GM21515 (cell line): ENCODE results near the gene KLHL4.
"Not testable (repeated sequence)": the region's sequence is repeated elsewhere in the genome, so short reads cannot be mapped to it uniquely, and the experiment has no call there.

Experiments
- ATAC-seq: cut with Tn5 transposase; IDR thresholded peaks from one replicate; pipeline ENCODE4 v1.9.1; 2021; ENCODE audit not compliant: unreplicated experiment

The KLHL4 gene, protein sequence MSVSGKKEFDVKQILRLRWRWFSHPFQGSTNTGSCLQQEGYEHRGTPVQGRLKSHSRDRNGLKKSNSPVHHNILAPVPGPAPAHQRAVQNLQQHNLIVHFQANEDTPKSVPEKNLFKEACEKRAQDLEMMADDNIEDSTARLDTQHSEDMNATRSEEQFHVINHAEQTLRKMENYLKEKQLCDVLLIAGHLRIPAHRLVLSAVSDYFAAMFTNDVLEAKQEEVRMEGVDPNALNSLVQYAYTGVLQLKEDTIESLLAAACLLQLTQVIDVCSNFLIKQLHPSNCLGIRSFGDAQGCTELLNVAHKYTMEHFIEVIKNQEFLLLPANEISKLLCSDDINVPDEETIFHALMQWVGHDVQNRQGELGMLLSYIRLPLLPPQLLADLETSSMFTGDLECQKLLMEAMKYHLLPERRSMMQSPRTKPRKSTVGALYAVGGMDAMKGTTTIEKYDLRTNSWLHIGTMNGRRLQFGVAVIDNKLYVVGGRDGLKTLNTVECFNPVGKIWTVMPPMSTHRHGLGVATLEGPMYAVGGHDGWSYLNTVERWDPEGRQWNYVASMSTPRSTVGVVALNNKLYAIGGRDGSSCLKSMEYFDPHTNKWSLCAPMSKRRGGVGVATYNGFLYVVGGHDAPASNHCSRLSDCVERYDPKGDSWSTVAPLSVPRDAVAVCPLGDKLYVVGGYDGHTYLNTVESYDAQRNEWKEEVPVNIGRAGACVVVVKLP

DNA sequence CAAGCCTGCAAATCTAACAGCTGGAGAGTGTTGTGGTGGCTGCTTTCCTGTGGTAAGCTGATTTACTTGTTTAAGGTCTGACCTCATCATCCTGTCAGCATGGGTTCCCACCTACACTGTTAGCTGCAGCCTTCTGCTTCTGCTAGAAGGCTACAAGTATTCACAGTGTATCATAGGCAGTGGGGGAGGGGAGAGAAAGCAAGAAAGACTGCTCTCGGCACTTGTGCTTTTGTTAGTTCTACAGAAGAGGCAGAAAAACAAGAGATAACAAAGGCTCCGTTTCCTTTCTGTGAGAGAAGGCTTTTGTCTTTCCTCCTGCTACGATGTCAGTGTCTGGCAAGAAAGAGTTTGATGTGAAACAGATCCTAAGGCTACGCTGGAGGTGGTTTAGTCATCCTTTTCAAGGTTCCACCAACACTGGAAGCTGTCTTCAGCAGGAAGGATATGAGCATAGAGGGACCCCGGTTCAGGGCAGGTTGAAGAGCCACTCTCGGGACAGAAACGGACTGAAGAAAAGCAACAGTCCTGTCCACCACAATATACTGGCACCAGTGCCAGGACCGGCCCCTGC is at the start of gene KLHL4:
KLHL4 (plus strand) TSS at position 232 of the 571 bp plus-strand sequence; CDS start at position 324, 92 bp downstream.
- no peak for ATAC-seq

DNA sequence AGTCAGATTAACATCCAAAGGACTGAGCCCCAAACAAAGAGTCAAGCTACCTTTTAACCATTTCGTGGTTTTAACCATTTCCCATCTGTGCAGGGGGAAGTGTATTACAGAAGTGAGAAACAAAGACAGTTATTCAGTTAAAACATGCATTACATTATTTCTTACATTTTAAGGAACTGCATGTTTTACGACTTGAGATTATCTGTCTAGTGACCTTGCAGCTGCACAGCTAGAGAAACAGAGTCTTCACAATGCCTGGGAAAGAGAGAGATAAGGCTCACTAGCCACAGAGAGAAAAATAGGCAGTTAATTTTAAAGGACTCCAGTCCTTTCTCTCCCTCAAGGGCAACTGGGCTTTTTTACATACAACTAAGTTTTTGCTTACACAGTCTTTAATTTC is 48.7 kb upstream of the KLHL4 start:
- no peak for ATAC-seq

DNA sequence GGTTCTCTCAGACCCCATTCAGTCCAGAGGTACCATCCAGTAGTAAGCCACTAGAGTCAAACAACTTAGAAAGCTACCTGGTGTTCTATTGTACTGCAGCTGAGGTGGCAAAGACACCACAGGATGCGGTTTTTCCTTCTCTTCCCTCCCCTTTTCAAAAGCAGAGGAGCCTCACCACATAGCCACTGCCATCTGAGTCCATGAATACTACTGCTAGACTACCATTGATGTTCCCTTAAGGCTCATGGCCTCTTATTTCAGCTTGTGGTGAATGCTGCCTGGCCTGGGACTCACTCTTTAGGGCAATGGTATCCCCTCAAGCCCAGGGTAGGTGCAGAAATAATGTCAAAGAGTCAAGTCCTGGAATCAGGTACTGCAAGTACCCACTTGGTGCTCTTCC is 41.8 kb upstream of the KLHL4 start:
- ATAC-seq, result no peak

- ATAC-seq, result not testable (repeated sequence)
These were observed 38.9 kb upstream of the KLHL4 start for GRCh38 chrX:87478703-87479102.

DNA sequence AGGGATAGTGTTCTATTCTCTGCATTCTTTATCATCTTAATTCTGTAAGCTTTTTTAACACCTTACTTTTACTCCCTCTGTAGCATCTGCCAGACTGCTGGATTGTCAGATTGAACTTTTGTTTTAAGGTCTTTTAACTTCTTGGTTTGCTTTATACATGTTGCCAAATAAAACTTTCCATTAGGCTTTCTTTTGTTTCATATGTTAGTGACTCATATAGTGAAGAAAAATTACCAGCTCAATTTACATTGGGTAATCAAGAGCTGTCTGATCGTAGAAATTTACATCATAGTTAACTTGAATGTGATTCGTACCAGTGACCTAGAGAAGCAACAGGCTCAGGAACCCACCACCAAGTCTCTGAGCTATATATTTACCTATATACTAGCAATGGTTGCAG is 28.5 kb upstream of the KLHL4 start:
- no peak for ATAC-seq

- no peak for ATAC-seq
These were observed 1.8 kb upstream of the KLHL4 start for GRCh38 chrX:87515836-87516235.

- no peak for ATAC-seq
These were observed 883 bp upstream of the KLHL4 start for GRCh38 chrX:87516717-87517121.

DNA sequence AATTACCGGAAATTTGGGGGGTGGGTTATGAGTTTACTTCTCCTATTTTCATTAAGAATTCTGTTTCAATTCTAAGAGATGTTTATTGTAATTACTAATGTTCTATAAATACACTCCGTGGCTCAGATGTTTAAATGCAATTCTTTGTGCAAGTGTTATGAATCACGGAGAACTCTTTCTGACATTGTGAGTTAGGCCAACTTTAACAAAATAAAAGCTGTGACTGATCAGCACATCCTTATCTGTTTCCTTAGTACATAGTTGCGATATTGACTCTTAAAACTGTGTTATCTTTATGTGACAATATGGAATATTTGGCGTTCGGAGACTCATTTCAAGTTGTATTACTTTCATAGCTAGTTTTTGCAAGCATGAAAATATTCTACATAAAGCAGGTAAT is 902 bp downstream of the KLHL4 start:
- ATAC-seq, result no peak

GRCh38 chrX:87525771-87526229 is 8.2 kb downstream of the KLHL4 start:
- ATAC-seq, result no peak

DNA sequence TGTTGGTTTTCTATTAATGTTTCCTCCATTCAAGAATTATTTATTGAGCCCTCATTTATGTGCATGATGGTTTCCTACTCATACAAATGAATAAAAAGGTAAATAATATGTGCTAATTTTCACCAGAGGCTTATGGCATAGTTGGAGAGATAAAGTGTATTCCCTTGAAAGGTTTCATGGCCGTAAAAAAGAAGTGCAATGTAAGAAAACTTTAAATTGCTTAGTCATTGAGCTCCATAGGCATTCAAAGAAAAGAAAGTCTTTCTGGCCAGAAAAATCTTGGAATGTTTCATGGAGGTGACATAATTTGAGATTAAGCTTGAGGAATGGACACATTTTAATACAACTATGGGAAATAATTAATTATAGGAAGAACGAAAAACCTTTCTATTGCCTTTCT is 8.7 kb downstream of the KLHL4 start:
- ATAC-seq, result no peak

GRCh38 chrX:87528487-87528886 is 10.9 kb downstream of the KLHL4 start:
- ATAC-seq, result no peak

- ATAC-seq, result no peak
These were observed 54.4 kb downstream of the KLHL4 start for GRCh38 chrX:87571964-87572363.

DNA sequence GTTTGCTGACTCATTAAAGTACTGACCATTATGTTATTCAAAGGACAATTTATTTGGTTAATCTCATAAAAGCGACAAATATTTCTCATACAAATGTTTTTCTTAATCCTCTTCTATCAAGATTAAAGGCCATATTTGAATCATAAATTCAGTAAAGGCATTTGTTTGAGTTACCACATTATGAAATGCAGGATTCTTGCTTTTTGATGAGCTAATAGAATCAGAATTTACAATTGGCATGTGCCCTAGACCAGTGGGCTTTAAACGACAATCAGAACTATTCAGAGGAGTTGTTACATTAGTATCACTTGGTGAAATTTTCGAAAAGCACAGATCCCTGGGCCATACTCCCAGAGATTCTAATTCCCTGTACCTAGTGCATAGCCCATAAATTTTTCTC is 55.3 kb downstream of the KLHL4 start:
- no peak for ATAC-seq

DNA sequence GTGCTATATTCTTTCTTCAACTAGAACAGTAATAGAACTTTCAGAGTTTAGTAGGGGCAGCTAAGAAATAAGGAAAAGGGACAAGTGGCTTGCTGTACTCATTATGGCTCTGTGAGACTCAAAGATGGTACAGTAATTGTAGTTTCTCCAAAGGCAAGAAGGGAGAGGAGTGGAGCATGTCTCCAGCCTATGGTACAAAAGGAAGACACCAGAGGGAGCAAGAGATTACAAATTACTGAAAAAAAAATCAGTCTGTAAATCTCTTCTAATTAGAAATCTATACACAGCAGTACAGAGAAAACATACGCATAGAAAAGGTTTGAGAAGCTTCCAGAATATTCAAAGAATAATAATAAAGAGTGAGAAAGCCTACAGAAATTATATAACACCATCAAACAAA is 61.4 kb downstream of the KLHL4 start:
- ATAC-seq, result no peak

GRCh38 chrX:87580862-87581261 is 63.3 kb downstream of the KLHL4 start:
- ATAC-seq, result no peak

DNA sequence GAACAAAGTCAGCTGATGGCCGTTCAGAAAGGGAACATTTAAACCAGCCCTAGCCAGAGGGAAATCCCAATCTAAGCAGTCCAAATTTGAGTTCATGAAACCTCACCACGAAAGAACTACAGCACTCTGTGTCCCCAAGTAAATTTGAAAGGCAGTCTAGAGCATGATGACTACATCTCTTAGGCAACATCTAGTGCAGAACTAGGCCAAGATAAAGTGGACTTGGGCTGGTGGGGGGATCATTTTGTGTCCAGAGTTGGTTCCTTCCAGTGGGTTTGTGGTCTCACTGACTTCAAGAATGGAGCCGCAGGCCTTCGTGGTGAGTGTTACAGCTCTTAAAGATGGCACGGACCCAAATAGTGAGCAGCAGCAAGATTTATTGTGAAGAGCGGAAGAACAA is 64.9 kb downstream of the KLHL4 start:
- no peak for ATAC-seq

GRCh38 chrX:87583679-87584078 is 66.1 kb downstream of the KLHL4 start:
- no peak for ATAC-seq

DNA sequence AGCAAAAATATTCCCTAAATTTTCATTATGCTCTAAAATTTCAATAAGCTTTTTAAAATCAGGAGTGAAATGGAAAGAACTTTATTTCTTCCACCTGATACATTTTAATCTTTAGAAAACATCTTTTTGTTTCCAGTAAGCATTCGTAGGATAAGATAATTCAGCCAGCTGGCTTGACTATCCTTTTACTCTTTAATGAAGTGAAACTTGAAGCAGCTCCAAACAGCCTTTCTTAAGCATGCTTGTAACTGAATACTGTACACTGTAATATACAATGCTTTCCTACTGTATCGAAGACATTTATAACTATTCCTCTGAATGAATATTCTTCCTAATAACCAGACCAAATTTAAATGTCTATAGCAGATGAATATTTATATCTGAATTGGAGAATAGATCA is 98.8 kb downstream of the KLHL4 start:
- no peak for ATAC-seq

- ATAC-seq, result no peak
These were observed 104.1 kb downstream of the KLHL4 start for GRCh38 chrX:87621697-87622096.

DNA sequence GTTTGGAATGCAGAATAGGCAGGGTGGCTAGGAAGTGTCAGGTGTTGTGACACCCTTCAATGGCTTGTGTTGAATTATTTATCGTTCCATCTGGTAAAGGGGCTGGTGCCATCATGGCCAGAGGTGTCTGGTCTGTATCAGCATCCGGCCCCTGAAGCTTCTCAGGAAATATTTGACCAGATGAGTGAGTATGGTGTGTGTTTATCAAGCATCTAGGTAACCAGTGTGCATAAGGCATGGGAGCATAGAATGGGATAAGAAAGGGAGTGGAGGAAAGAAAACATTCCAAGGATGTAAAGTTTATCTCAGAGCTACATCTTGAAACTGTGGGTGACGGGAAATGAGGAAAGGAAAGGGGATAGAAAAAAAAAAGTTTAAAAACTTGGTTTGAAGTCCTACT is 109.4 kb downstream of the KLHL4 start:
- ATAC-seq, result no peak

DNA sequence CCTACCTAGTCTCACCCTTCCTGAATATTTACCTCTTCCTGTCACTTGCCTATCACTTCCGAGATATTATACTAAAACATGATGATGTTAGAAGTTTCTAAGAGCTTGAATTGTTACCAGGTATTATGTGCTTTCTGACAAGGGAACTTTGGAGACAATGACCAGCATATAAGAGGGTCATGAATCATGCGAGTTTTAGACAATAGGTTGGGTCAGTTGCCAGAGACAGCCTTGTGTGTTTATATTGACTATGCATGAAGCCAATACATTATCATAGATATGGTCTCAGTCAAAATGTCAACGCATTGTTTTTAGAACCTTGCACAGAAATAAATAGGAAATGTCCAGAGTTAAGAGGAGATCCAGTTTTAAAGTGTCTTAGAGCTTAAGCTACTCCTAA is 116.8 kb downstream of the KLHL4 start:
- ATAC-seq, result no peak

- ATAC-seq, result no peak
These were observed 118.9 kb downstream of the KLHL4 start for GRCh38 chrX:87636533-87636932.
